H9 (cell line): Measurements from ENCODE around the gene DCAF15. TPM values are rescaled to one million over a fixed set of nuclear protein-coding genes. Genes with fewer than 3 reads are reported as not detected.

Experiments used
- DNase-seq: peaks from one replicate; pipeline ENCODE4 v3.0.0-alpha.2; 2017
- H2AFZ ChIP-seq: one replicate; pipeline ENCODE4 v1.6.1; 2013; ENCODE audit warnings: mild to moderate bottlenecking, low read length, control low read depth, moderate library complexity
- H2AK5ac ChIP-seq: 2 replicates; pipeline ENCODE4 v1.6.1; 2013; ENCODE audit warnings: low read length, control low read depth, mixed read lengths; ENCODE audit not compliant: insufficient read length
- H2BK120ac ChIP-seq: one replicate; pipeline ENCODE4 v1.6.1; 2013; ENCODE audit warnings: low read depth, mild to moderate bottlenecking, low read length, control low read depth, inconsistent platforms; ENCODE audit not compliant: poor library complexity, severe bottlenecking
- H2BK12ac ChIP-seq: 2 replicates; pipeline ENCODE4 v1.6.1; 2013; ENCODE audit warnings: low read length, control low read depth, mixed read lengths, low read depth; ENCODE audit not compliant: insufficient read length
- H2BK15ac ChIP-seq: 2 replicates; pipeline ENCODE4 v1.6.1; 2013; ENCODE audit warnings: low read depth, low read length, control low read depth
- H2BK20ac ChIP-seq: one replicate; pipeline ENCODE4 v1.6.1; 2013; ENCODE audit warnings: low read depth, mild to moderate bottlenecking, low read length, control low read depth, inconsistent platforms; ENCODE audit not compliant: poor library complexity, severe bottlenecking
- H2BK5ac ChIP-seq: 2 replicates; pipeline ENCODE4 v1.6.1; 2013; ENCODE audit warnings: low read length, control low read depth, mixed read lengths; ENCODE audit not compliant: insufficient read length
- H3K14ac ChIP-seq: 2 replicates; pipeline ENCODE4 v1.6.1; 2013; ENCODE audit warnings: low read length, control low read depth; ENCODE audit not compliant: insufficient read depth
- H3K18ac ChIP-seq: 2 replicates; pipeline ENCODE4 v1.6.1; 2013; ENCODE audit warnings: low read depth, mild to moderate bottlenecking, mixed read lengths, low read length, control low read depth; ENCODE audit not compliant: insufficient read length
- H3K23ac ChIP-seq: 2 replicates; pipeline ENCODE4 v1.6.1; 2013; ENCODE audit warnings: low read length, control low read depth, mixed read lengths, low read depth; ENCODE audit not compliant: insufficient read length
- H3K23me2 ChIP-seq: 2 replicates; pipeline ENCODE4 v1.6.1; 2013; ENCODE audit warnings: low read depth, mild to moderate bottlenecking, mixed read lengths, low read length, control low read depth; ENCODE audit not compliant: insufficient read length, poor library complexity, severe bottlenecking
- H3K27ac ChIP-seq: 2 replicates; pipeline ENCODE4 v1.5.1; 2013; ENCODE audit warnings: low read length, control low read depth, mixed read lengths, low read depth; ENCODE audit not compliant: insufficient read length
- H3K27me3 ChIP-seq: 2 replicates; pipeline ENCODE4 v1.6.1; 2013; ENCODE audit warnings: low read length, control low read depth, inconsistent platforms; ENCODE audit not compliant: insufficient read depth
- H3K4ac ChIP-seq: 2 replicates; pipeline ENCODE4 v1.6.1; 2013; ENCODE audit warnings: low read depth, mild to moderate bottlenecking, control low read depth, inconsistent platforms, low read length, moderate library complexity
- H3K4me1 ChIP-seq: 2 replicates; pipeline ENCODE4 v1.6.1; 2013; ENCODE audit warnings: low read length, control low read depth, inconsistent platforms; ENCODE audit not compliant: insufficient read depth
- H3K4me2 ChIP-seq: 2 replicates; pipeline ENCODE4 v1.6.1; 2013; ENCODE audit warnings: low read length, control low read depth, mixed read lengths; ENCODE audit not compliant: insufficient read length, insufficient read depth
- H3K56ac ChIP-seq: 2 replicates; pipeline ENCODE4 v1.6.1; 2013; ENCODE audit warnings: low read depth, mild to moderate bottlenecking, mixed read lengths, low read length, control low read depth; ENCODE audit not compliant: insufficient read length
- H3K79me1 ChIP-seq: 2 replicates; pipeline ENCODE4 v1.6.1; 2013; ENCODE audit warnings: low read depth, mild to moderate bottlenecking, moderate library complexity, low read length, control low read depth, inconsistent platforms; ENCODE audit not compliant: insufficient read depth, poor library complexity, severe bottlenecking
- H3K79me2 ChIP-seq: 2 replicates; pipeline ENCODE4 v1.6.1; 2013; ENCODE audit warnings: low read length, control low read depth, inconsistent platforms; ENCODE audit not compliant: insufficient read depth
- H3K9ac ChIP-seq: 2 replicates; pipeline ENCODE4 v1.6.1; 2013; ENCODE audit warnings: low read length, control low read depth, mixed read lengths; ENCODE audit not compliant: insufficient read length; ENCODE audit errors: extremely low read depth
- H3K9me3 ChIP-seq: one replicate; pipeline ENCODE4 v1.6.1; 2013; ENCODE audit warnings: low read depth, low read length, inconsistent platforms; ENCODE audit not compliant: control insufficient read depth
- H3T11ph ChIP-seq: one replicate; pipeline ENCODE4 v1.6.1; 2013; ENCODE audit warnings: mild to moderate bottlenecking, low read length, control low read depth, inconsistent platforms
- H4K20me1 ChIP-seq: one replicate; pipeline ENCODE4 v1.6.1; 2013; ENCODE audit not compliant: control insufficient read depth, insufficient read length, insufficient read depth
- H4K5ac ChIP-seq: 2 replicates; pipeline ENCODE4 v1.6.1; 2013; ENCODE audit warnings: low read depth, mild to moderate bottlenecking, mixed read lengths, low read length, control low read depth; ENCODE audit not compliant: insufficient read length
- H4K8ac ChIP-seq: replicated peaks from 2 replicates; pipeline ENCODE4 v1.6.1; 2013; ENCODE audit warnings: low read length, control low read depth, mixed read lengths, low read depth; ENCODE audit not compliant: insufficient read length
- H4K91ac ChIP-seq: 2 replicates; pipeline ENCODE4 v1.6.1; 2013; ENCODE audit warnings: low read depth, mild to moderate bottlenecking, moderate library complexity, mixed read lengths, low read length, control low read depth; ENCODE audit not compliant: insufficient read length
- H3K27ac Mint-ChIP-seq, 3 experiments: 2 replicates in 2 of 3; 3 replicates in 1 of 3; pipeline ENCODE4 v1.8.0; 2020 to 2021; ENCODE audit warnings: mixed read lengths in 3 of 3, mild to moderate bottlenecking in 1 of 3, moderate library complexity in 1 of 3
- H3K27me3 Mint-ChIP-seq: 2 replicates; pipeline ENCODE4 v1.8.0; 2021; ENCODE audit warnings: low read depth, mild to moderate bottlenecking, moderate library complexity, mixed read lengths
- H3K36me3 Mint-ChIP-seq, 3 experiments: 2 replicates in 2 of 3; 3 replicates in 1 of 3; pipeline ENCODE4 v1.8.0; 2020 to 2021; ENCODE audit warnings: low read depth in 3 of 3, mixed read lengths in 3 of 3; ENCODE audit not compliant: insufficient read depth in 1 of 3
- H3K4me1 Mint-ChIP-seq, 2 experiments: 2 replicates each; pipeline ENCODE4 v1.8.0; 2020; ENCODE audit warnings: mixed read lengths in 2 of 2
- H3K4me3 Mint-ChIP-seq, 2 experiments: 2 replicates in 1 of 2; 3 replicates in 1 of 2; pipeline ENCODE4 v1.8.0; 2020 to 2021; ENCODE audit warnings: mild to moderate bottlenecking in 2 of 2, mixed read lengths in 2 of 2, moderate library complexity in 1 of 2
- H3K9me3 Mint-ChIP-seq, 2 experiments: 2 replicates in 1 of 2; 3 replicates in 1 of 2; pipeline ENCODE4 v1.8.0; 2020; ENCODE audit warnings: mild to moderate bottlenecking in 2 of 2, mixed read lengths in 2 of 2, moderate library complexity in 1 of 2
- WGBS: extraction: QIAGEN DNeasy Blood & Tissue Kit; methylation state at CpG from one replicate; pipeline ENCODE4 v1.1.7; 2013; ENCODE audit warnings: missing lambda C conversion rate, low lambda C conversion rate, mixed read lengths; ENCODE audit not compliant: insufficient read length; ENCODE audit errors: extremely low coverage; 5-methylcytosine and 5-hydroxymethylcytosine counted together
- long read RNA-seq: library from polyadenylated mRNA; unstranded; transcript quantifications from one replicate; pipeline ENCODE4 v2.0.0, GENCODE V29; 2020
- total RNA-seq: library from RNA; stranded (reverse); gene quantifications from 2 replicates; pipeline ENCODE4 v1.2.1, GENCODE V29; 2021
- TF ChIP-seq, protein P1 (sequence below): fragments of 200-600 bp; sonication (generic); conservative IDR thresholded peaks from 3 replicates; pipeline ENCODE4 v1.8.0; 2021; ENCODE audit warnings: antibody characterized with exemption, mild to moderate bottlenecking

Gene DCAF15, protein sequence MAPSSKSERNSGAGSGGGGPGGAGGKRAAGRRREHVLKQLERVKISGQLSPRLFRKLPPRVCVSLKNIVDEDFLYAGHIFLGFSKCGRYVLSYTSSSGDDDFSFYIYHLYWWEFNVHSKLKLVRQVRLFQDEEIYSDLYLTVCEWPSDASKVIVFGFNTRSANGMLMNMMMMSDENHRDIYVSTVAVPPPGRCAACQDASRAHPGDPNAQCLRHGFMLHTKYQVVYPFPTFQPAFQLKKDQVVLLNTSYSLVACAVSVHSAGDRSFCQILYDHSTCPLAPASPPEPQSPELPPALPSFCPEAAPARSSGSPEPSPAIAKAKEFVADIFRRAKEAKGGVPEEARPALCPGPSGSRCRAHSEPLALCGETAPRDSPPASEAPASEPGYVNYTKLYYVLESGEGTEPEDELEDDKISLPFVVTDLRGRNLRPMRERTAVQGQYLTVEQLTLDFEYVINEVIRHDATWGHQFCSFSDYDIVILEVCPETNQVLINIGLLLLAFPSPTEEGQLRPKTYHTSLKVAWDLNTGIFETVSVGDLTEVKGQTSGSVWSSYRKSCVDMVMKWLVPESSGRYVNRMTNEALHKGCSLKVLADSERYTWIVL
- total RNA-seq = 82.2 and 82.5 TPM in 2 replicates
- long read RNA-seq, partial matches to known transcripts = 12 of 15 reads
- long read RNA-seq, other reads (novel, unspliced or antisense) = 3 of 15 reads

DNA sequence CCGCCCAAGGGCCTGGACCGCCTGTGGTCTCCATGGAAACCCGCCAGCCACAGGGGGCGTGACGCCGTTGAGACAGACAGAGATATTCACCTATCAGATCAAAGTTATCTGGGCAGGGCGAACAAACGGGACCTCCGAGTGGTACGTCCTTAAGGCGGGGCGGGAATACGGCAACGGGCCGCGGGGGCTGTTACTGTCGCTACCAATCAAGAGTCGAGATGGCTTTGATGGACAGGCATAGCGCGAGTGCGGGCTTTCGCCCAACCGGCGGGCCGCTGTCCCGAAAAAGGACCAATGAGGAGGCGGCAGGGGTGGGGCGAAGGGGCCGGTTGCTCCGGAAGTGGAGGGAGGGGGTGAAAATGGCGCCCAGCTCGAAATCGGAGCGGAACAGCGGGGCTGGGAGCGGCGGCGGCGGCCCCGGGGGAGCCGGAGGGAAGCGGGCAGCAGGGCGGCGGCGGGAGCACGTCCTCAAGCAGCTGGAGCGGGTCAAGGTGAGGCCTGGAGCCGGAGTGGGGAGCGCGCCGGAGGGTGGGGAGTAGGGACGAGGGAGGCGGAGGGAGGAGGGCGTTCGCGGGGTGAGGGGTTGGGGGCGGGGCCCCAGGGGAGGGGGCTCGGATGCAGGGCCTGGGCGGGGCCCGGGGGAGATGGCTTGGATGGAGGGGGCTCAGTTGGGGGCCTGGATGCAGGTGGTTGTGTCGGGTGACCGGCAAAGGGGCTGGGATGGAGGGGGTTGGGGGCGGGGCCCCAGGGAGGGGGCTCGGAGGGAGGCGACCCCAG, at the start of gene DCAF15:
TSS of gene DCAF15 (plus strand) at position 356 of the 777 bp plus-strand sequence. CDS start at position 360, 4 bp downstream.
- Mint-ChIP-seq H3K4me3 (peak within 1 kb of the TSS; percentile 86 to 92), H3K36me3 (peaks cover 11 to 28% (median 25%) of the 10 kb centered on the region in 3 experiments; a peak in 5 of 7 replicates), H3K9me3 (no peaks in the 10 kb centered on the region), H3K4me1 (peaks cover 9 to 12% of the 10 kb centered on the region in 2 experiments), H3K27ac (peak within 1 kb of the TSS; percentile 88 to 98 (median 95); a peak in 6 of 7 replicates), H3K27me3 (peaks cover 2% of the 10 kb centered on the region; the same call in 1 of the 2 replicates)
- H3K18ac ChIP-seq = peak within 1 kb of the TSS; percentile 100
- peak within 1 kb of the TSS; percentile 91 for H2BK5ac ChIP-seq
- H2BK120ac ChIP-seq = peak within 1 kb of the TSS; percentile 98
- peaks cover 11% of the 10 kb centered on the region for H3K23me2 ChIP-seq
- no peak within 1 kb of the TSS; the same call in 1 of the 2 replicates for H3K4ac ChIP-seq
- H3K4me1 ChIP-seq = no peaks in the 10 kb centered on the region
- TF ChIP-seq, protein P1, sequence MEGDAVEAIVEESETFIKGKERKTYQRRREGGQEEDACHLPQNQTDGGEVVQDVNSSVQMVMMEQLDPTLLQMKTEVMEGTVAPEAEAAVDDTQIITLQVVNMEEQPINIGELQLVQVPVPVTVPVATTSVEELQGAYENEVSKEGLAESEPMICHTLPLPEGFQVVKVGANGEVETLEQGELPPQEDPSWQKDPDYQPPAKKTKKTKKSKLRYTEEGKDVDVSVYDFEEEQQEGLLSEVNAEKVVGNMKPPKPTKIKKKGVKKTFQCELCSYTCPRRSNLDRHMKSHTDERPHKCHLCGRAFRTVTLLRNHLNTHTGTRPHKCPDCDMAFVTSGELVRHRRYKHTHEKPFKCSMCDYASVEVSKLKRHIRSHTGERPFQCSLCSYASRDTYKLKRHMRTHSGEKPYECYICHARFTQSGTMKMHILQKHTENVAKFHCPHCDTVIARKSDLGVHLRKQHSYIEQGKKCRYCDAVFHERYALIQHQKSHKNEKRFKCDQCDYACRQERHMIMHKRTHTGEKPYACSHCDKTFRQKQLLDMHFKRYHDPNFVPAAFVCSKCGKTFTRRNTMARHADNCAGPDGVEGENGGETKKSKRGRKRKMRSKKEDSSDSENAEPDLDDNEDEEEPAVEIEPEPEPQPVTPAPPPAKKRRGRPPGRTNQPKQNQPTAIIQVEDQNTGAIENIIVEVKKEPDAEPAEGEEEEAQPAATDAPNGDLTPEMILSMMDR = no peak
- H4K20me1 ChIP-seq = no peaks in the 10 kb centered on the region
- H4K91ac ChIP-seq = no peak within 1 kb of the TSS
- no CpG with 5 or more reads among the region's 65 CpGs for WGBS
- H2BK20ac ChIP-seq = no peak within 1 kb of the TSS
- no peak within 1 kb of the TSS for H4K5ac ChIP-seq
- DNase-seq = peak; percentile 100
- H3K27ac ChIP-seq = no peak within 1 kb of the TSS
- H3K56ac ChIP-seq = no peak within 1 kb of the TSS
- H3K23ac ChIP-seq = no peak within 1 kb of the TSS
- H3K4me2 ChIP-seq = peak within 1 kb of the TSS; percentile 91
- H2AK5ac ChIP-seq = no peak within 1 kb of the TSS
- no peak within 1 kb of the TSS for H2BK15ac ChIP-seq
- H3K9ac ChIP-seq = peak within 1 kb of the TSS; percentile 89
- no peak within 1 kb of the TSS for H4K8ac ChIP-seq
- no peaks in the 10 kb centered on the region for H3K9me3 ChIP-seq
- H2BK12ac ChIP-seq = no peak within 1 kb of the TSS
- H3T11ph ChIP-seq = no peak within 1 kb of the TSS
- H3K14ac ChIP-seq = peak within 1 kb of the TSS; percentile 100
- peaks cover 6% of the 10 kb centered on the region; the same call in 1 of the 2 replicates for H3K79me2 ChIP-seq
- no peak within 1 kb of the TSS for H2AFZ ChIP-seq
- H3K79me1 ChIP-seq = peaks cover 8% of the 10 kb centered on the region
- H3K27me3 ChIP-seq = no peaks in the 10 kb centered on the region
